ENCODE data around the gene FAM204A. TPM values are rescaled to one million over a fixed set of nuclear protein-coding genes. Genes with fewer than 3 reads are reported as not detected.

The FAM204A gene
- total and polyA plus RNA-seq, 8 donors: 39.7 to 86.6 (median 72.9) TPM

- Histone ChIP-seq H3K36me3 (no peaks in the 10 kb centered on the region), H3K4me3 (no peak overlapping the region), H3K27ac (no peak overlapping the region), H3K4me1 (no peaks in the 10 kb centered on the region), H3K9me3 (no peaks in the 10 kb centered on the region), H3K27me3 (no peaks in the 10 kb centered on the region)
- no peak for TF ChIP-seq CTCF (IDR thresholded peaks at IDR 0.05)
- DNase-seq (no peak), ATAC-seq (peak; percentile 56)
- intact Hi-C loops (cut with DNase I): no loop called here
Measured at GRCh38 chr10:118373786-118374185, 31.7 kb upstream of the FAM204A start.

GRCh38 chr10:118370499-118370898 lies 28.4 kb upstream of the FAM204A start:
- DNase-seq: no peak
- ATAC-seq: no peak
- no peaks in the 10 kb centered on the region for H3K27me3 ChIP-seq
- intact Hi-C loops (cut with DNase I): no loop called here
- no peaks in the 10 kb centered on the region for H3K4me1 ChIP-seq
- H3K36me3 ChIP-seq: no peaks in the 10 kb centered on the region
- H3K4me3 ChIP-seq: no peak overlapping the region
- H3K27ac ChIP-seq: peak overlapping the region in 1 of 2 donors; percentile 2
- TF ChIP-seq CTCF (IDR thresholded peaks at IDR 0.05): no peak
- peaks cover 0 to 14% of the 10 kb centered on the region in 2 donors for H3K9me3 ChIP-seq

GRCh38 chr10:118369641-118370205 lies 27.6 kb upstream of the FAM204A start:
- peaks cover 0 to 22% of the 10 kb centered on the region in 2 donors for H3K9me3 ChIP-seq

GRCh38 chr10:118365702-118366101 lies 23.6 kb upstream of the FAM204A start:
- intact Hi-C loops (cut with DNase I): no loop called here
- no peak for ATAC-seq
- Histone ChIP-seq H3K27me3 (no peaks in the 10 kb centered on the region), H3K9me3 (peaks cover 0 to 23% of the 10 kb centered on the region in 2 donors), H3K4me1 (no peaks in the 10 kb centered on the region), H3K4me3 (no peak overlapping the region), H3K36me3 (no peaks in the 10 kb centered on the region), H3K27ac (no peak overlapping the region)
- no peak for TF ChIP-seq CTCF (IDR thresholded peaks at IDR 0.05)
- no peak for DNase-seq

More at GRCh38 chr10:118369641-118370205, 27.6 kb upstream of the FAM204A start:
- no peak for TF ChIP-seq CTCF (IDR thresholded peaks at IDR 0.05)
- ATAC-seq (peak; percentile 92), DNase-seq (peak in 3 of 4 donors; percentile 21 to 71 (median 40))
- H3K27me3 ChIP-seq: no peaks in the 10 kb centered on the region
- intact Hi-C loops (cut with DNase I): no loop called here
- H3K27ac ChIP-seq: no peak overlapping the region
- no peaks in the 10 kb centered on the region for H3K4me1 ChIP-seq
- no peaks in the 10 kb centered on the region for H3K36me3 ChIP-seq
- no peak overlapping the region for H3K4me3 ChIP-seq

- DNase-seq (no peak), ATAC-seq (no peak)
- H3K9me3 ChIP-seq: peaks cover 0 to 21% of the 10 kb centered on the region in 2 donors
- no peak overlapping the region for H3K27ac ChIP-seq
- no peaks in the 10 kb centered on the region for H3K4me1 ChIP-seq
- intact Hi-C loops (cut with DNase I): no loop called here
- no peak for TF ChIP-seq CTCF (IDR thresholded peaks at IDR 0.05)
- H3K4me3 ChIP-seq: no peak overlapping the region
- no peaks in the 10 kb centered on the region for H3K36me3 ChIP-seq
- H3K27me3 ChIP-seq: no peaks in the 10 kb centered on the region
Measured at GRCh38 chr10:118362103-118362502, 20.0 kb upstream of the FAM204A start.
